ENCODE measurements around the gene STK38.
"Not testable (repeated sequence)": the region's sequence is repeated elsewhere in the genome, so short reads cannot be mapped to it uniquely, and the experiment has no call there.

STK38 gene

GRCh38 chr6:36489426-36489825 is 57.9 kb downstream of the STK38 start:
- DNase-seq, result no peak

GRCh38 chr6:36488221-36488620 is 59.1 kb downstream of the STK38 start:
- no peak for DNase-seq

GRCh38 chr6:36487698-36488097 is 59.6 kb downstream of the STK38 start:
- DNase-seq, result no peak

- DNase-seq, result no peak
These were observed 62.5 kb downstream of the STK38 start for GRCh38 chr6:36484736-36485135.

GRCh38 chr6:36483326-36483725 is 64.0 kb downstream of the STK38 start:
- DNase-seq, result not testable (repeated sequence)

- no peak for DNase-seq
These were observed 68.0 kb downstream of the STK38 start for GRCh38 chr6:36479256-36479655.

GRCh38 chr6:36478051-36478526 is 69.2 kb downstream of the STK38 start:
- DNase-seq, result no peak

- DNase-seq, result no peak
These were observed 77.3 kb downstream of the STK38 start for GRCh38 chr6:36469946-36470345.

GRCh38 chr6:36469148-36469661 is 78.1 kb downstream of the STK38 start:
- no peak for DNase-seq

- DNase-seq, result no peak
These were observed 79.7 kb downstream of the STK38 start for GRCh38 chr6:36467625-36468024.

GRCh38 chr6:36464233-36464632 is 83.0 kb downstream of the STK38 start:
- DNase-seq, result no peak

- DNase-seq, result no peak
These were observed 83.6 kb downstream of the STK38 start for GRCh38 chr6:36463676-36464075.

- DNase-seq, result no peak
These were observed 85.6 kb downstream of the STK38 start for GRCh38 chr6:36461646-36462045.

GRCh38 chr6:36460916-36461315 is 86.4 kb downstream of the STK38 start:
- no peak for DNase-seq

- no peak for DNase-seq
These were observed 87.8 kb downstream of the STK38 start for GRCh38 chr6:36459501-36459900.

GRCh38 chr6:36455486-36456027 is 91.7 kb downstream of the STK38 start:
- no peak for DNase-seq

- DNase-seq, result not testable (repeated sequence)
These were observed 94.4 kb downstream of the STK38 start for GRCh38 chr6:36452897-36453296.

- not testable (repeated sequence) for DNase-seq
These were observed 98.1 kb downstream of the STK38 start for GRCh38 chr6:36449173-36449572.

GRCh38 chr6:36445621-36446020 is 101.7 kb downstream of the STK38 start:
- no peak for DNase-seq

GRCh38 chr6:36444470-36444869 is 102.8 kb downstream of the STK38 start:
- DNase-seq, result no peak
